Muscle of arm (tissue), 12 donors: Measurements from ENCODE around the gene CABLES2. TPM values are rescaled to one million over a fixed set of nuclear protein-coding genes. Genes with fewer than 3 reads are reported as not detected.

Experiments
- DNase-seq: peaks from one replicate; pipeline ENCODE4 v3.0.0-alpha.2; 2013
- polyA plus RNA-seq, 12 donors: library from polyadenylated mRNA; unstranded; fragments of 120-200 nt; gene quantifications; one replicate each; pipeline ENCODE4 v1.2.1, GENCODE V29; 2013; ENCODE audit not compliant: insufficient read length in 12 of 12

The CABLES2 gene
- polyA plus RNA-seq, 12 donors: 4.1 to 10.6 (median 5.1) TPM; not detected in 1

DNA sequence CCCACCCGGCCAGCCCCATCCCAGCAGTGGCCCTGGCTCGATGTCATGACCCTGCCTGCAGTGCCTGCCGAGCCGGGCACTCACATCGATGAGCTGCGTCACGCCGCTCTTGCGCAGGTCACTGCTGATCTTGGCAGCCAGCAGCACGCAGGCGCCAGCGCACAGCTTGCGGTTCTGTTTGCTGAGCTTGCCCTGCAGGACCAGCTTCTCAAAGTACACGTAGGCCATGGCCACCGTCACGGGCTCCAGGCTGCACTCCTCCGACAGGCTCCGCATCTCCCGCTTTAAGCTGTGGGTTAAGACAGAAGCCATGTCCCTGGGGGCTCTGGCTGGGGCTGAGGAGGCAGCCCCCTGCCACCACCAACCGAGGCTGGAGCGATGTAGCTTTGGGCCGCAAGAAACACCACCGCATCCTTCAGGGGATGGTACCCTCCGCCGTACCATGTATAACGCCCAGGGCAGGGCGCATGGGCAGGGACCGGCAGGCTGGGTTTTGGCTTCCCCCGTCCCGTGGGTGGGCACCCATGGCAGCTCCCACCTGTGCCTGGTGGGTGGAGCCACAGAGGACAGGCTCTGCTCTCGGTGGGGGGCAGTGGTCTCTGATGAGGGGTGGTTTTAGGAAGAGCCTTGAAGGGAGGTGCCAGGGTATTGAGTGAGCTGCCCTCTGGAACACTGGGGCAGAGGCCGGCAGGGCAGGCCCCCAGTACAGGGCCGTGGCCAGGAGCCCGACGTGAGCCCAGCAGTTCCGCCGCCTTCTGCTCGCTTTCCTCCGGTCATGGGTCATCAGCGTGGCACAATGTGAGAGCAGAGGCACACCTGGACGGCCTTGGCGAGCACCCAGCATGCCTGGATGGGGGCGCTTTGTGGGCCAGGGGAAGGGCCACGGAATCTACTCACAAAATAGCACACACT is 15.7 kb downstream of the CABLES2 start:
- DNase-seq: no peak

DNA sequence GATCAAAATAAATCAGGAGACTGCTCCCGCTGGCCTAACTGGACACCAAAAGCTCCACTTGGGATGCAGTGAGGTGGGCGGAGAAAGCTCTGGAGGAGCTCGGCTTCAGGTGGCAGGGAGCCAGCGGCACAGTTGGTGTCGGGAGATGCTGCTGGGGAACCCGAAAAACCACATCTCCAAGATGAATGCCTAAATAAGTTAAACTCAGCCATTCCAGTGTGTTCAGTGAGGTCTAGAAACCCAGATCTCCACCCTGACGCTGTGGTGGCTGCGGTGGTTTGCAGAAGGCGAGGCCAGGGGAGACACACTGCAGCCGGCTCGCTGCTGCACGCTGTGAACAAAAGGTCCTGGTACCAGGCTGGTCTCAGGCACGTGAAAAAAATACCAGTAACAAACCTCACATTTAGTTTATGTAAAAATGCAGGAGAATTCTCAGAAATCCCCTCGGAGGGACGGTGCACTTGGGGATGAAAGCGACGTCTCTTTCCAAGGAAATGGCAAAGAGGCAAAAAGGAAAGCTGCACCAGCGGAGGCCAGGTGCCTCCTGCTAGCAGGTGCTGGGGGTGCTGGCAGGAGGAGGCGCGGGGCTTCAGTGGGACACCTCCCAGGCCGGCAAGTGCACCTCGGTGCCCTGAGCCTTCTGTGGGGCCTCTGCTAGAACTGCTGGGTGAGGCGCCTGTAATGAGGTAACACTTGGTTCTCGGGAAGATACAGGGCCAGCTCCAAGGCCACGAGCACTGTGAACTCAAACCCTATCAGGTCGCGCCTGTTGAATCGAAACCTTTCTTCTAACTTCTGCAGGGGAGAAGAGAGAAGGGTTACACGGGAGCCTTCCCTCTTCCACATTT is 16.5 kb downstream of the CABLES2 start:
- DNase-seq: no peak

DNA sequence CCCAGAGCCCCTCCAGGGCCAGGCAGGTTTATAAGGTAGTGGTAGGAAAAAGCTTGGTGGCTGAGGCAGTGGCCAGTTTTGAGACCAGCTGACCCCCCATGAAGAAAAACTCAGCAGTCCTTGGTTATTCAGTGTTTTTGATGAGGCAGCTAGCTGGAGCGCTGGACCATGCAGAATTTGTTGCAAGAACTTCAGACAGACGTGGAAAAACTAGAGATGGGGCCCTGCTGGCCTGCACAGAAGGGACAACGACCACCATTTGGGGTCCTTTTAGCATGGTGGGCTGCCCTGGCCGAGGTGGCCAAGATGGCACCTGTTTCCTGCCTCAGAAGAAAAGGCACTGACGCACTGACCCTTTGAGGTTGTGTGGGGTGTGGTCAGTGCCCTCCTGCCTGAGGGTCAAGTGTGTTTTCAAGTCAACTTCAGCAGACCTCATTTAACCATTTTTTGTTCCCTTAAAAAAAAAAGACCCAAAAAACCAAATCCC is 17.4 kb downstream of the CABLES2 start:
- DNase-seq: no peak

DNA sequence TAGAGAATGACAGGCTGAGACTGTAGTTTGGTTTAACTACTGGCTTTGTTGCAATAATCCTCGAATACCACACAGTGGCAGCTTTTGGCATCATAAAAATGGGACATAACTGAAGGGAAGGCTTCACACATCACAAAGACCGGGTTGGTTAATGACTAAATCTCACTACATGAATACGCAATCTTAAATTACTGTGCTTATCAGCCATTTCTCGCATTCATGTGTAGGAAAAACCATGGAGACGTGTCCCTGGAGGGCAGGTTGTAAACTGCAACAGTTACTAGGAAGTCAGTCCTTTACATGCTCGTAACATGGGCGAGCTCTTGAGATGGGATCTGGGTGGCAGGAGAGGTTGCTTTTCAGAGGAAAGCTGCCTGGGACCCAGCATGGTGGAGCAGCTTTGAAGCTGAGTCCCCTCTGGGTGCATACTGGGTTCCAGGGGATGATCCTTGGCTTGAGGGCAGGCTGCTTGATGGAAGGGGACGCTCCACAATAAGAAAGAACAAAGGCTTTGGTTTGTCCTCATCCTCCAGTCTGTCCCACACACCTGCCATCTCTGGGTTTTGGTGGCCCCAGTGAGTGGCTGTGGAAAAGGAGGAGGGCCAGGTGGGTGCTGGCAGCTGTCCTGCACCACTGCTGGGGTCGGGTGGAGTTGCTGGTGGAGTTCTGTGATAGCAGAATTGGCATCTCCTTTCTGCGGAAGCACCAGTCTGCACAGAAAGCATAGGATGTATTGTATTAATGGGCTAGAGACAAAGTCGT is 18.1 kb downstream of the CABLES2 start:
- no peak for DNase-seq

DNA sequence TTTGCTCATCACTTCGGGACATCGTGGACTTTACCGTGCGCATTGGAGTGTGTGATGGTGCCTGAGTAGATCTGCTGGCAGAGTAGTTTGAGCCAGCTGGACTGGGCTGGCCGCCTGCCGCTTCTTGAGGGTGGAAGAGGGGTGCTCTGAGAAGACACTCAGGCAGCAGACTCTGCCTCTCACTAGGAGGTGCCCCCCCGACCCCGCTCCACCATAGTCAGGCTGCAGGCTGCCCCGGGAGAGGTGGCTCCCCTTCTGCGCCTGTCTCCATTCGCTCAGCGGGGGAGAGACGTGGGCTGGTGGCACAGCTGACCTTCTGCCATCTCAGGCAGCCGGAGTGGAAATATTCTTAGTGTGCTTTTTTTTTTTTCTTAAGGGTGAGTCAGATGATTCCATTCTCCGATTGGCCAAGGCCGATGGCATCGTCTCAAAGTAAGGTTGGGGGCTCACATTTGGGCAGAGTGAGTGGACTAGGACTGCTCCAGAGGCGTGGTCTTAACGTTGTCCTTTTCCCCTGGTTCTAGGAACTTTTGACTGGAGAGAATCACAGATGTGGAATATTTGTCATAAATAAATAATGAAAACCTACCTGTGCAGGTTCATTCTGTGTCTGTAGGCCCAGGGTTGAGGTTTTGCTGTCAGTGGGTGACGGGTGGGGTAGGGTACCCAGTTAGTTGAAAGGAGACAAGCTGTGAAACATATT is 19.0 kb downstream of the CABLES2 start:
- no peak for DNase-seq

DNA sequence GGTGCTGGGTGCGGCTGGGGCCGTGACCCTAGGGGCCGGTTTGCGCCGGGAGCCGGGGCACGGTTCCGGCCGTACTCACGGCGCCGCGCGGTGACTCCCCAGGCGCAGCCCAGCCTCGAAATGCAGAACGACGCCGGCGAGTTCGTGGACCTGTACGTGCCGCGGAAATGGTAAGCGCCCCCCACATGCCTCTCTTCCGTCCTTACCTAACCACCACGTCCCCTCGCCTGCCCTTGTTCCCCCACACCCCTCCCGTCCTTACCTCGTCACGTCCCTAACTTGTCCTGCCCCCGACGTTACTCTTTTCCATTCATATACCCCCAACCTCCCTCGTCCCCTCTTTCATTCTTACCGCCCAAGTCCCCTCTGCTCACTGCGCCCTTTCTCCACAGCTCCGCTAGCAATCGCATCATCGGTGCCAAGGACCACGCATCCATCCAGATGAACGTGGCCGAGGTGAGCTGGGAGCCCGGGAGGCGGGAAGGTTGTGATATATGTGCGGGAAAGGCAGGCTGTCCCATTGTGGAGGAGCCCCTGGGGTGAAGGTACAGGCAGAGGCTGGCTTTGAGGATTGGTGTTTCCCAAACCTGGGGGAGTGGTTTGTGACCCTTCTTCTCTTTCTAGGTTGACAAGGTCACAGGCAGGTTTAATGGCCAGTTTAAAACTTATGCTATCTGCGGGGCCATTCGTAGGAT is 19.7 kb downstream of the CABLES2 start:
- no peak for DNase-seq

DNA sequence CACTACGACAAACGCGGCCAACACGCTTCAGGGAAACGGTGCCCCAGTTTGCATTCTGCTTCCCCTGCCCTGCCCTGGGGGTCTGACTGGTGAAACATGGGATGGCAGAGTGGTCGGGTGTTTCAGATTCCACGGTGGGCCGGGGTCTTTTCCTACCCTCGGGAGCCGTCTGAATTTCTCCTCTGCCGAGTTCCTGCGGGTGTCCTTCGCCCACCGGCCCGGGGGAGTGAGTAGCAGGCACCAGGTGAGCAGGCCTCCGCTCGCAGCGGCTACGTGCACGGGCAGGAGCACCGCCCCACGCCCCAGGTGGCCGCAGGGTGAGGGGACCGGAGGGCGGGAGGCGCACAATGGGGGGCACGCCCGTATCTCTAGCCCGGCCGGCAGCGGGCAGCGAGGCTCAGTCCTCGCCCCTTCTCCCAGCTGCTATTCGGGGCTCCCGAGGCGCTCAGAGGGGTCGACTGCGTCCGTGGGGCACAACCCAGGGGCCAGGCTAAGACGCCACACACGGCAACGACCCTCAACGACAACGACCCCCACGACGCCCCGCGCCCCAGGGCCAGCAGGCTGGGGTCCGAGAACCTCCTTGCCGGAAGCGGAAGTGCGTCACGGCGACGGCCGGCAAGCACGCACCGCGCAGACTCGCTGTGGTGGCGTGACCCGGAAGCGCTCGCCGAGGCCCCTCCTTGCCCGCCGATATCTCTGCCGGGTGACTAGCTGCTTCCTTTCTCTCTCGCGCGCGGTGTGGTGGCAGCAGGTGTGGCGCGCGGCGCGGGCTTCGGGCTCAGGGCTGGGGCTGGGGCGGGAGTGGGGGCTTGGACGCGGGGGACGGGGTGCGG is 20.5 kb downstream of the CABLES2 start, which contains the start of gene RPS21:
TSS of gene RPS21 (plus strand) at position 721 of the 836 bp plus-strand sequence. CDS start 236 bp downstream, outside the sequence.
- peak; percentile 93 for DNase-seq

DNA sequence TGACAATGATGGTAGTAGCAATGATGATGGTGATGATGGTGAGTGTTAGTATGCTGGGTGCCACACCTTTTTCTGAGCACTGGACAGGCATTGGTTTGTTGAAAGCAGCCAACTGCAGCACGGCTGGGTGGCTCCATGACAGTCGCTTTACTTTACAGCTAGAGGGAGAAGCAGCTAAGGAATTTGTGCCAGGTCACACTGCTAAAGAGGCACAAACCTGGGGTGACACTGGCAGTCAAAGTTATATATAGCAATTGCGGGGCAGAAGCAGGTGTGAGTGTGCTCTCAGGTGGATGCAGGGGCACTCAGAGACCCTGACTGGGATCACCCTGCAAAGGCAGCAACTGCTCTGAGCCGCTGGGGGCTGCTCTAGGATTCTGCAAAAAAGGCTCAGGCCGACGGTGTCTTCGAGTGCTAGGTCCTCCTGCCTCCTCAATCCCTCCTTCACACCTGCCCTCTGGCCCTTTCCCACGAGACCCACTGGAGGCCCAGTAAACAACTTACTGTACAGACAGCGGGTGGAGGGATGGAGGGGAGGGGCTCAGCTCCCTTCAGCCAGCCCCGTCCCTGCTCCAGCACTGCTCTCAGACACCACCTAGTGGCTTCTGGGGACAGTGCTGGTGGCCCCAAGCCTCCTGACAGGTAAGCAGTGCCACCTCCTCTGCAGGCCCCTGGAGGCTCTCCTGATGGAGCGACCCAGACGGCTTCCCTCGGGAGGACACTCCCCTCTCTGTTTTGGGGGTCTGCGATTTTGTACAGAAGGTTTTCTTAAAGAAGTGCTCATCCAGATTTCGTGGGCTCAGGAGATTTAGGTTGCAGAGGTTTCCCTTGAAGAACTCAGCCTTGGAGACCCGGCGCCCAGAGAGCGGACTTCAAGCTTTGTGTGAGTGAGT is 24.5 kb downstream of the CABLES2 start:
- peak; percentile 70 for DNase-seq

DNA sequence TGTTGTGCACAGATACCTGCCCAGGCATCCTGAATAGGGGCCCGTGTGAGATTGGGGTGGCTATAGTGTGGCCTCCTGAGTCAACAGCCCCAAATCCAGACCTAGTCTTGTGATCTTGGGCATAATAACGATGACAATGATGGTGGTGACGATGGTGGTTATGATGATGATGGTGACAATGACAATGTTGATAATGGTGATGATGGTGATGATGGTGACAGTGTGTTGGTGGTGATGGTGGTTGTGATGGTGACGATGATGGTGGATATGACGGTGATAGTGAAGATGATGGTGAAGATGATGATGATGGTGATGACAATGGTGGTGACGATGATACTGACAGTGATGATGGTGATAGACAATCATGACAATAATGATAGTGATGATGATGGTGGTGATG is 25.2 kb downstream of the CABLES2 start:
- DNase-seq: no peak

DNA sequence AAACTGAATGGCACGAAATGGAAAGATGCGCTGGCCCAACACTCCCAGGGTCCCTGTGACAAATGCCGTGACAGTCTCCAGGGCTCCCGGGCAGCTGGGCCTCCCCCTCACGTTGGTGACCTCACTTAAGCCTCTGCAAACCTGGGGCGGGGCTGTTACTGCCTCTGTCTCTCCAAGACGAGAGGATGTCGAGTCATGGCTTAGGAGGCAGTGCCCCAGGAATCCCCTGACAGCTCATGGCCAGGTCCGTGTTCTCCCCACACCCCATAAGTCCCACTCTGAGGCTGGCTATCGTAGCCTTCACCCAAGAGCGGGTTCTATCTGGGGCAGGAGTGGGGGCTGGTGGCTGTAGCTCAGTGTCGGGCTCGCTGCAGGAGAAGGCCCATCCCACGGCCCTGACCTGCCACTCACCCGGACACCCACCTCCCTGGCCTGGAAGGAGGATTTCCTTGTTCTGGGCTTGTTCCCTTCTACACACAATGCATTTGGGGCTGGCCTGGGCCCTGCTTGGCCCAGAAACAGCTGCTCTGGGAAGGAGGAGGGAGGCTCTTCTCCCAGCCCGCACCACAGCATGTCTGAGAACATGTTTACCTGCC is 25.8 kb downstream of the CABLES2 start:
- no peak for DNase-seq

DNA sequence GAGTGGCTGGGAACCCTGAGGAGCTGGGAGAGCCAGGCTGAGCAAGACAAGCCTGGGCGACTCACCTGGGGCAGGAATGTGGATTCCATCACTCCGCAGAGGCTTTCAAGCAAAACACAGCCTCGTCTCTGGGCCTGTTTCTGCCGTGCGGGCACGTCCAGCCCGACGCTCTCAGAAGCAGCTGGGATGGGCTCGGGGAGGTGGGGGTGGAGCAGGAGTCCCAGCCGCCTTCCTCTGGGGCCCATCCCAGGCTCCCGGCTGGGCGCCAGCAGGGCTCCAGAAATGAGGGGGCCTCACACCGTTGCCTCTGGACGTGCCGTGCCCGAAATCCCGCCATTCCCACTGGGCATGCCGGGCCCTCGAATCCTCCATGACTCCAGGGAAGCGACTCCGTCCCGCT is 28.9 kb downstream of the CABLES2 start:
- DNase-seq: no peak

DNA sequence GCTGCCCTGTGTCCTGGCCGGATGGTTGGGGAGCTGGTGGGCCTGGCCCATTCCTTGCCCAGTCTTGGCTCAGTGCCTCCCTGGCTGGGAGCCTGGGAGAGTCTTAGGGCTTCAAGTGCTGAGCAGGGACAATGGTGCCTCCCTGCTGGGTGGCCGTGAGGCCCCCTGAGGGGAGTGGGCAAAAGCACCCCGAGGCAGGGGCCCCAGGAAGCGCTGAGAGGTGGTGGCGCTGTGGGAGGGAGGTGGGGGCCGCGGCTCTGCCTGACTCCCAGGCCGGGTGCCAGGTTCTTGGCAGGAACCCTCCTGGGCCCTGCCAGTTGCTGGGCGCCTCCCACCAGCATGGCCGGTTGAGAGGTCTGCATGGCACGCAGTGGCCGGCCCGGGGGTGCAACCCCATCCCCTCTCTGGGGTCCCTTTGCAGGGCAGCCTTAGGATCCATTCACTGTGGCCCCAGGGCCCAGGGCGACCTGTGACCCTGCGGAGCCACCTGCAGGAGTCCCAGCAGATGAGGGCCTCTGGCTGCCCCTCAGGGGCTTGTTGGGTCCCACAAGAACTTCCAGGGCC is 29.4 kb downstream of the CABLES2 start:
- no peak for DNase-seq

DNA sequence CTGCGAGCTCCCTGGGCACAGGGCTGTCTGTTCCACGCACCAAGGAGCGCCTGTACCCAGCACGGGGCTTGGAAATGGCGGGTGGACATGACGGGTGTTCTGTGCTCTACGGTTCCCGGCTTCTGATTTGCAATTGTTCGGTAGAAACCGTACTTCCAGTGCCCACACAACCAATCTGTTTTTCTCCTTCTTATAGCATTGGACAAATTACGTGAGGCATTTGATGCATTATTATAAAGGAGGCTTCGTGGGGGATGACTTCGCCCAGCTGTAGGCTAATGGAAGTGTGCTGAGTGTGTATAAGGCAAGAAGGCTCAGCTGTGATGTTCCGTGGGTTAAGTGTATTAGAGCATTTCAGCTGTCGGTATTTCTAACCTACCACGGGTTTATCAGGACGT is 30.0 kb downstream of the CABLES2 start:
- no peak for DNase-seq

DNA sequence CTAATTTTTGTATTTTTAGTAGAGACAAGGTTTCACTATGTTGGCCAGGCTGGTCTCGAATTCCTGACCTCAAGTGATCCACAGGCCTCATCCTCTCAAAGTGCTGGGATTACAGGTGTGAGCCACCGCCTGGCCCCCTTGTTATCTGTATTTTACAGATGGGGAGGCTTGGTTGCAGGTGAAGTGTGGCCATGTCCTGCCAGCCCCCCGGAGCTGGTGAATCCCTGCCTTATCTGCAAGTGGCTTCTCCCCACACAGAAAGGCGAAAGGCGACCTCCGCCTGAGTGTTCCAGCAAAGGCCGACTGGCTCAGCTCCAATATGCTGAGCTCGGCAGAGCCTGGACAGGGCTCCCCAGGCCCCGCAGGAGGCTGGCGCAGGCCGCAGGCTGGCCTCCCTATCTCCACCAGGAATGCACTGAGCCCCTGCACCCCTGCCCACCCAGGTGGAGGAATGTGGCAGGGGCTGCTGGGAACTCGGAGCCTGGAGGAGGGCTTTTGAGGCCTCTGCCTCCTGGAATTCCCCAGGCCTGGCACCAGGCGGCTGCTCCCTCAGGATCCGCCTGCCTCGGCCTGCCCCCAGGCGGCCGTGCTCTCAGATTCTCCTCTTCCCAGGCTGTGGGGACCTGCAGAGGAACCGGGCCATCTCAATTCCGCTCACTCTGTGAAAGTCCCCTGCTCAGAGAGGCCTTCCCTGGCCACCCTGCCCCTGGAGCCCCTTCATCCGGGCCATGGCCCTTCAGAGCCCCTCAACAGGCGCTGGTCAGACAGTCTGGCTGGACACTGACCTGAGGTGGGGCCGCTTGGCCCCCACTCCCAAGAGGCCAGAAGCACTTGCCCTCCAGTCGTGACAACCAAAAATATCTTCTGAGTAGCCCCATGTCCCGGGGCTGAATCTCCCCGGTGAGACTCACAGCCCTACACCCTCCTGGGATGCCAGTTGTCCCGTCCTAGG is 30.7 kb downstream of the CABLES2 start:
- DNase-seq: no peak

DNA sequence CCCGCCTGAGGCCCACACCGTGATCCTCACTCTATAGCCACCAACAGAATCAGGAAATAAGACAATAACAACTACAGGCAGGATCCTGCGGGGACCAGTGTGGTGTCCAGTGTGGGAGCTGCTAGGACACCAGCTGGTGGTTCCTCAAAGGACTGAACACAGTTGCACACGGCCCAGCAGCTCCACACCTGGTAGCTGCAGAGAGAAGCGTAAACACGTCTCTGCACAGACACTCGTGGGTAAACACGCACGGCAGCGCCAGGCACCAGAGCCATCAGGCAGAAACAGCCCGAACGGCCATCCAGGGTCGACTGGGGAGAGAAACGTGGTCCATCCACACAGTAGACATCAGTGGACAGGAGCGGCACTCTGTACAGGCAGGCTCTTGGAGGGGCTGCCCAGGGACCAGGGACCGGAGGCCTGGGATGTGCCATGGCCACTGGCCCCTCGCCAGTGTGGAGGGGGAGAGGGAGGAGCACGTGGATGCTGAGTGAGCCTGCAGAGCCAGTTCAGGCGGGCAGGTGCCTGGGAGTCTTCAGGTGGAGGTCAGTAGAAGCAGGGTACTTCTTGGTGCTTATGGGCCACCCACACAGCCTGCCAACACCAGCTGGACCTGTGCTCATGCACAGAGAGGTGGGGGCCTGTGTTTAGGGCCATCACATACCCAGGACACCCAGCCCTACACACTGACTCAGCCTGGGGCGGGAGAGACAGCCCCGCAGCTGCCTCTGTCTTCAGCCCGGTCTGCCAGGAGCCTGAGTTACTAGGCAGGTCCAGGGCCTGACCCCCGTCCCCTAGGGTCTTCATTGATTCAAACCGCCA is 32.5 kb downstream of the CABLES2 start:
- DNase-seq: no peak
